Measurements from ENCODE around the gene RFX1. TPM values are rescaled to one million over a fixed set of nuclear protein-coding genes. Genes with fewer than 3 reads are reported as not detected.
"Not testable (repeated sequence)": the region's sequence is repeated elsewhere in the genome, so short reads cannot be mapped to it uniquely, and the experiment has no call there.

The RFX1 gene
- total RNA-seq, 1 donor from 2014 or later, result 4.2 TPM

DNA sequence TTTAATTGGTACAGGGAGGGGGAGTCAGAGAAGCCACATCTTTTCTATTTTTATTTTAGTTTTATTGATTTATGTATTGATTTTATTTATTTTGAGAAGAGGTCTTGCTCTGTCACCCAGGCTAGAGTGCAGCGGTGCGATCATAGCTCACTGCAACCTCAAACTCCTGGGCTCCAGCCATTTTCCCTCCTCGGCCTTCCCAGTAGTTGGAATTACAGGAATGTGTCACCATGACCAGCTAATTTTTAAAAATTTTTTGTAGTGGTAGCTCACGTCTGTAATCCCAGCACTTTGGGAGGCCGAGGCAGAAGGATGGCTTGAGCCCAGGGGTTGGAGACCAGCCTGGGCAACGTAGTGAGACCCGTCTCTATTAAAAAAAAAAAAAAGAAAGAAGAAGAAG is 29.6 kb upstream of the RFX1 start:
- no peak overlapping the region for H3K4me3 ChIP-seq (ENCODE audit: low read depth, low read length)
- DNase-seq (ENCODE audit: low read depth), result no peak
- TF ChIP-seq, protein P1, sequence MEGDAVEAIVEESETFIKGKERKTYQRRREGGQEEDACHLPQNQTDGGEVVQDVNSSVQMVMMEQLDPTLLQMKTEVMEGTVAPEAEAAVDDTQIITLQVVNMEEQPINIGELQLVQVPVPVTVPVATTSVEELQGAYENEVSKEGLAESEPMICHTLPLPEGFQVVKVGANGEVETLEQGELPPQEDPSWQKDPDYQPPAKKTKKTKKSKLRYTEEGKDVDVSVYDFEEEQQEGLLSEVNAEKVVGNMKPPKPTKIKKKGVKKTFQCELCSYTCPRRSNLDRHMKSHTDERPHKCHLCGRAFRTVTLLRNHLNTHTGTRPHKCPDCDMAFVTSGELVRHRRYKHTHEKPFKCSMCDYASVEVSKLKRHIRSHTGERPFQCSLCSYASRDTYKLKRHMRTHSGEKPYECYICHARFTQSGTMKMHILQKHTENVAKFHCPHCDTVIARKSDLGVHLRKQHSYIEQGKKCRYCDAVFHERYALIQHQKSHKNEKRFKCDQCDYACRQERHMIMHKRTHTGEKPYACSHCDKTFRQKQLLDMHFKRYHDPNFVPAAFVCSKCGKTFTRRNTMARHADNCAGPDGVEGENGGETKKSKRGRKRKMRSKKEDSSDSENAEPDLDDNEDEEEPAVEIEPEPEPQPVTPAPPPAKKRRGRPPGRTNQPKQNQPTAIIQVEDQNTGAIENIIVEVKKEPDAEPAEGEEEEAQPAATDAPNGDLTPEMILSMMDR (conservative IDR thresholded peaks at IDR 0.05; ENCODE audit: low read depth, low read length), result no peak

DNA sequence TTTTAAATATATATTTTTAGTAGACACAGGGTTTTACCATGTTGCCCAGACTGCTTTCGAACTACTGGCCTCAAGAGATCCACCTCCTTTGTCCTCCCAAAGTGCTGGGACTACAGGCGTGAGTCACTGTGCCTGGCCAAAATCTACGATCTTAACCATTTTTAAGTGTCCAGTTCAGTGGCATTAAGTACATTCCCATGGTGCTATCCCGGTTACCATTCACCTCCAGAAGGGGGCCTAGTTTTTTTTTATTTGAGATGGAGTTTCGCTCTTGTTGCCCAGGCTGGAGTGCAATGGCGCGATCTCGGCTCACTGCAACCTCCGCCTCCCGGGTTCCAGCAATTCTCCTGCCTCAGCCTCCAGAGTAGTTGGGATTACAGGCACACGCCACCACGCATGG is 29.0 kb upstream of the RFX1 start:
- DNase-seq (ENCODE audit: low read depth); H3K4me3 ChIP-seq (ENCODE audit: low read depth, low read length): not testable (repeated sequence)
- TF ChIP-seq, protein P1 (conservative IDR thresholded peaks at IDR 0.05; ENCODE audit: low read depth, low read length), result peak; percentile 8

DNA sequence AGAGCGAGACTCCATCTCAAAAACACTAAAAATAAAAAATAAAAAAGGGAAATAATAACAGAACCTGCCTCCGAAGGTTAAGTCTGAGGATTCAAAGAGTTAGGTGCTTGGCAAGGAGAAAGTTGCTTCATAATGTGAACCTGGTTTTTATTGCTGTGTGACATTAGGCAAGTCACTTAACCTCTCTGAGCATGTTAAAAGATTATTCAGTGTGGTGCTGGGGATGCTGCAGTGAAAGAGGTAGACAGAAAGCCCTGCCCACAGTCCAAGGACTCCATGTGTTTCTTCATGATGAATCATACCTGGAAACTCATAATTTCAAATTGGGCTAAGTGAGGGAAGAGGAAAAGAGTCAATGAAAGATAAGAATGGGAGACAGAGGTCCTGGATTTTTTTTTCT is 27.8 kb upstream of the RFX1 start:
- H3K4me3 ChIP-seq (ENCODE audit: low read depth, low read length), result no peak overlapping the region
- no peak for DNase-seq (ENCODE audit: low read depth)
- TF ChIP-seq, protein P1 (conservative IDR thresholded peaks at IDR 0.05; ENCODE audit: low read depth, low read length), result no peak

DNA sequence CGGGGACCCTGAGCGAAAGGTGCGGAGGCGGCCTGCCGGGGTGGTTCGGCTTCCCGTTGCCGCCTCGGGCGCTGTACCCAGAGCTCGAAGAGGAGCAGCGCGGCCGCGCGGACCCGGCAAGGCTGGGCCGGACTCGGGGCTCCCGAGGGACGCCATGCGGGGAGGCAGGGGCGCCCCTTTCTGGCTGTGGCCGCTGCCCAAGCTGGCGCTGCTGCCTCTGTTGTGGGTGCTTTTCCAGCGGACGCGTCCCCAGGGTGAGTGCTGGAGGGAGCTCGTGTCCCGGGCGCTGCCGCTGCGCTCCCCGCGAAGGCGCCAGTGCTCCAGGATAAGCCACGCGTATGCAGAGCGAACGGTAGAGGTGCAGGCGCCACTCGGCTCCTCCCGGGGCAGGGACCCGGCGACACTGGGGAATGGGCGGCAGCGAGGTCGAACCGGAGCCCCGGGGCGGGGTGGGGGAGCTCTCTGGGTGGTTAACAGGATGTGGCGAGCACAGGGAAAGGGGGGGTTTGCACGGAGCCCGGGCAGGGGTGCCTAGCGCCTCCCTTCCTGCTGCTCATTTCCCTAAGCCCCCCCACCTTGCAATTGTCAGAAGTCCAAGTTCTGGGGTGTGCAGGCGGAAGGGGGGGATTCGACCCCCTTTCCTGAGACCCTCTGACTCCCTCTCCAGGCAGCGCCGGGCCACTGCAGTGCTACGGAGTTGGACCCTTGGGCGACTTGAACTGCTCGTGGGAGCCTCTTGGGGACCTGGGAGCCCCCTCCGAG is 25.8 kb upstream of the RFX1 start, which contains the start of gene IL27RA:
Gene IL27RA (plus strand): TSS at position 44 of the 762 bp plus-strand sequence. CDS start 111 bp downstream, at position 155.
- H3K4me3 ChIP-seq (ENCODE audit: low read depth, low read length), result peak within 1 kb of the TSS; percentile 71
- TF ChIP-seq, protein P1 (conservative IDR thresholded peaks at IDR 0.05; ENCODE audit: low read depth, low read length), result peak; percentile 77
- DNase-seq (ENCODE audit: low read depth), result no peak

DNA sequence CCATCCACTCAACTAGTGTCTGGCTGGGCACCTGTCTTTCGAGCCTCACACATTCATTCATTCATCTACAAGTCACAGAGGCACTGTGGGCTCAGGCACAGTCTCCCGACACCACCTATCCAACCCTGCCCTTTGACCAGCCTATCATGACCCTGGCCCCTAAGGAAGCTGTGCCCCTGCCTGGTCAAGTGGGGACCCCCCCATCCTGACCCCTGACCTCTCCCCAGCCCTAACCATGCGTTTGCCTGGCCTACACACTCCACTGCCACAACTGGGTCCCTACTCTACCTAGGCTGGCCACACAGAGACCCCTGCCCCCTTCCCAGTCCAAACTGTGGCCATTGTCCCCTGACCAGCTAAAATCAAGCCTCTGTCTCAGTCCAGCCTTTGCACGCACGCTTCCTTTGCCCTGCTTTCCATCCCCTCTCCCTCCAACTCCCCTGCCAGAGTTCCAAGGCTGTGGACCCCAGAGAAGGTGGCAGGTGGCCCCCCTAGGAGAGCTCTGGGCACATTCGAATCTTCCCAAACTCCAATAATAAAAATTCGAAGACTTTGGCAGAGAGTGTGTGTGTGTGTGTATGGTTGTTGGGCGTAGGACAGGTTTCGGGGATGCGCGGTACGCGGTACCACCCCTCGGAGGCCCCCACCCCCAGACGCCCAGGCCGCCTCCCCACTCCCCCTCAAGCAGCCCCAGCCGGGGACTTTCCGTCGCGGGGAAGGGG is 25.0 kb upstream of the RFX1 start:
- TF ChIP-seq, protein P1 (conservative IDR thresholded peaks at IDR 0.05; ENCODE audit: low read depth, low read length), result no peak
- peak overlapping the region; percentile 71 for H3K4me3 ChIP-seq (ENCODE audit: low read depth, low read length)
- DNase-seq (ENCODE audit: low read depth), result no peak

DNA sequence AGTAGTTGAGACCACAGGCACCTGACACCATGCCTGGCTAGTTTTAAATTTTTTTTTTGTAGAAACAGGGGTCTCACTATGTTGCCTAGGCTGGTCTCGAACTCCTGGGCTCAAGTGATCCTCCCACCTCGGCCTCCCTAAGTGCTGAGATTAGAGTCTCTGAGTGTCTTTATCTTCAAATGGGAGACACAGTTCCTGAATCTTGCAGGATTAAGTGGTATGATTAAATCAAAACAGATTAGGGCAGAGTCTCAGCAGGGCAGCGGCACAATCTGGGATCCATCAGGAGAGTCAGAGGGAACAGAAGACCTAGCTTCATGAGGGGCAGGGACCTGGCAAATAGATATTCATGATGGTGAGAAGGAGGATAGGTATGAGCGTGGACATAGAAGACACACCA is 22.8 kb upstream of the RFX1 start:
- DNase-seq (ENCODE audit: low read depth), result no peak
- TF ChIP-seq, protein P1 (conservative IDR thresholded peaks at IDR 0.05; ENCODE audit: low read depth, low read length), result no peak

More for the DNA sequence above, 22.8 kb upstream of the RFX1 start:
- H3K4me3 ChIP-seq (ENCODE audit: low read depth, low read length), result no peak overlapping the region

All from epithelial cell of proximal tubule (primary cell).